GM18870 (cell line): ENCODE results near the gene IRF7.
A peak's percentile ranks its signal among the peaks of the same experiment; 100 is the strongest.

Source experiments
- ATAC-seq: cut with Tn5 transposase; IDR thresholded peaks from one replicate; pipeline ENCODE4 v1.9.1; 2021; ENCODE audit warnings: moderate library complexity; ENCODE audit not compliant: unreplicated experiment

The IRF7 gene

DNA sequence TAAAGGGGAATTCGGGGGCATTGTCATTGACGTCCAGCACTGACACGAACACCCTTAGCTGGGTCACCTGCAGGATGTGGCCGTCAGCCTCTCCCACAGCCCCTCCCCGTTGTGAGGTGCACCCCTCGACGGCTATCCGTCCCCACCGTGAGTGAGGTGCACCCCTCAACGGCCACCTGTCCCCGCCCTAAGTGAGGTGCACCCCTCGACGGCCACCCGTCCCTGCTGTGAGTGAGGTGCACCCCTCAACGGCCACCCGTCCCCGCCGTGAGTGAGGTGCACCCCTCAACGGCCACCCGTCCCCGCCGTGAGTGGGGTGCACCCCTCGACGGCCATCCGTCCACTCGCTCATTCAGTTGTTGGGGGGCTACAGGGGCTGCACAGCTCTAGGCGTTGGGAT is 6.1 kb upstream of the IRF7 start:
- ATAC-seq = no peak

DNA sequence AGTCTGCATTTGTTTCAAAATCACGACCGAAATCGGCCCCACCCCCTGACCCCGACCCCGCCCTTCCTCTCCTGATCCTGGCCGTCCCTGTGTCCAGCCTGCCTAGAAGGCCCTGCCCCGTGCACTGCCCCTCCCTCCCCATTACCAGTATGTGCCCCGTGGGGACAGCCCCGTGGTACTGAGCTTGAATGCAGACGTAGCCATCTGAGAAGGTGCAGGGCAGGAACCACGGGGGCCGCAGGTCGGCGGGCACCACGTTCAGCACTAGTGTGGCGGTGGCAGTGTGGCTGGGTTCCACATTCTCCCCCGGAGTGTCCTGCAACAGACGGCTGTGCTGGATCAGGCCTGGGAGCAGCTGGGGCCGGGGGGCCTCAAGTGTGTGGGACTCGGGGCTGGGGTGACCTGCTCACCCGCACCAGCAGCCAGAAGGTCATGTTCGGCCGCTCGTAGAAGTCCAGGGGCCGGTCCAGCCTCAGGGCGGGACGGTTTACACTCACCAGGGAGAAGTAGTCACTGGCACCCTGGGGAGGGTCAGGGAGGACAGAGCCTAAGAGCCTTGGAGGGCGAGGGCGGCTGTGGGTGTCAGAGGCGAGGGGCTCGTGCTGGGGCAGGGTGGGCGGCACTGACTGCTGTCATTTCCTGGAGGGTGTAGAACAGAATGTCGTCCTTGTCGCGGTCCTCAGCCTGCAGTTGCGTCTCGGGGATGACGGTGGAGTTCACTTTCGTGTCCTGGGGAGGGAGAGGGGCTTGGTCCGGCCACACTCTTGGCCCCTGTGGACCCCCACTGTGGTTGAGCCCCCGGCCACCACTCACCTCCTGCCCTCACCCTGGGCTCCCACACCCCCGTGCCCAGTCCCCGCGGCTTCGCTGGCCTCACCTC is 5.4 kb upstream of the IRF7 start:
- ATAC-seq = no peak

DNA sequence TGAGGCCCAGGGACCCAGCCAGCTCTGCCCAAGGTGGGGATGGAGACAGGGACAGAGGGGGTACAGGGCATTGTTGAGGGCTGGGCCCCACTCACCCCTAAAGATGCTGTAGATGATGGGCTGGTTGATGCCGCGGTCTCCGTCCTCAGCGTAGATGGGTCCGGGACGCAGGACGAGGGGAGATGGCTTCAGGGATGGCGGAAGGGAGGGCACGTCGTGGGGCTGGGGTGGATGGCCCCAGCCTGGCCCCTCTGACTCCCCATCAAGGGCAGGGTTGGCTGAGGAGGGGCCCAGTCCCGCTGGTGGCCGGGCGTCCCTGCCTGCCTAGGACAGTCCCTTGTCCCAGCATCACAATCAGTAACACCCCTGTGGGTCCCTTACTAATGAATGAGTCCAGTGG is 4.5 kb upstream of the IRF7 start:
- ATAC-seq = no peak

DNA sequence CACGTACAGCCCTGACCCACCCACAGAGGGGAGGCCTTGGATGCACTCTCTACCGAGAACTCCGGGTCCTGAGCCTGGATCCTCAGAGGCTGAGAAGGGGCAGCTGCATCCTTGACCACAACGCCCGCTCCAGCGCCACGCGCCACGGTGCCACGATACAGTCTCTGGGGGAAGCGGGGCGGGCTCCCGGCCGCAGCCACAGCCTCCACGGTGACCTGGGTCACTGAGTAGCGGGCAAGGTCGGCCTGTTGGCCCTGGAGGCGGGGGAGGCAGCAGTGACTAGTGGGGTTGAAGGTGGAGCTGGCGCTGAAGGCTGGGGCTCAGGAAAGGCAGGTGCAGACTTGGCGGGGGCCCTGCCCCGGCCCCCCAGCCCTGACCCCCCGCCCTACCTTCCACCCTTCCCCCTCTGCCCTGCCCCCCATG is 3.9 kb upstream of the IRF7 start:
- ATAC-seq = no peak

DNA sequence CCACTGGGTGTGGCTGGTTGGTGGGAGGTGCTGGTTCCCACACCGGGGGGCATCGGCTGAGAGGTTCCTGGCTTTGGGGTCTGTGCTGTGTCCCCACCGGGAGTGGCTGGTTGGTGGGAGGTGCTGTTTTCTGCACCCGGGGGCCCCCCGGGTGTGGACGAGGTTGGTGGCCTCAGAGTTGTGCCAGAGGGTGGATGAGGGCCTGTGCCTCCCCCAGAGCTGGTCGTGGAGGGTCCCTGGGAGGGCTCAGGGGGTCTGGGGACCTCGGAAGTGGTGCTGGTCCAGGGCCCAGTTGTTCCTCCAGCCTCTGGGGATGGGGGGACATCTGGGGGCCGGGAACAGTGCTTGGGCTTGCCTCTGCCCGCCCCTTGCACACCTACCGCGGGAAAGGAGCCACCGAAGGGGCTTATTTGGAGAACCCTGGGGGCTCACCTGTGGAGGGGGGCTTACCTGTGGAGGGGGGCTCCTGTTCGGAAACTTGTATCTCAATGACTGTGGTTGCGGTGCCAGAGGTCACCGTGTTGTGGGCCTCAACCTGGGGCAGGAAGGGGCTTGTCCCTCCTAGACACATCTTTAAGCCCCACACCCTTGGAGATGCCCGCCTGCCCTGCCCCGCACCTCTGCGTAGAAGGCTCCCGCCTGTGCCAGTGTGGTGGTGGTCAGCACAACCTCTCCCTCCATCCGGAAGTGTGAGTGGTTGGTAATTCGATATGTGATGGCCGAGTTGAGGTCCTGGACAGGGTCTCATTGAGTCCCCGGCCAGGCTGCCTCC is 3.3 kb upstream of the IRF7 start:
- no peak for ATAC-seq

DNA sequence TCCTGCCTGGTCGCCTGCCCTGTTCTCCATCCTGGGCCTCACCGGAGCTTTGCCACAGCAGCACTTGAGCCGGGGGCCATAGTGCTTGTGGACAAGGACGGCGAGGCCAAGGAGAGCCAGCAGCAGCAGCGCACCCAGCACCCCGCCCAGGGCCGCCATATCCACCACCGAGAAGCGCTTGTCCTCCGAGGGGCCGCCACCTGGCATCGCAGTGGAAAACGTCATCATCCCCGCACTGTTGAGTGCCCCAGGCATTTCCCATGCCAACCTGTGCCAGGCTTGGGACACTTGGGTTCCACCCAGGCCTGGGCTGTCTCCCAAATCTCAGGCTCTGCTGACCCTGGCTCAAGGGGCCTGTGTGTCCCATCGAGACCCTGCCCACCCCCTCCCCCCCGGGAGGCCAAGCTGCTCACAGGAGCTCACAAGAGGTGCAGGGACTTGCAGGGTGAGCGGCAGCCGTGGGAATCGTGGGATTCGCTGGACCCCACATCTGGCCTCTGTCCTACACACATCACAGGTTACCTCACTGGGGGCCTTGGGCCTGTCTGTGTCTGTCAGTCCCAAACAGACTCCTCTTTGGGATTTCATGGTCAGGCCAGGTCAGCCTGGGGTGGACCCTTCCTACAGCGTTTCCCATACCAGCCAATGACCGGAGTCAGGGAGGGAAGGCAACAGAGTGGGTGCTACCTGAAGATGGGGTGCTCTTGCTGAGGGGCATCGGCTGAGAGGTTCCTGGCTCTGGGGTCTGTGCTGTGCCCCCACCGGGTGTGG is 2.3 kb upstream of the IRF7 start:
- ATAC-seq = no peak

DNA sequence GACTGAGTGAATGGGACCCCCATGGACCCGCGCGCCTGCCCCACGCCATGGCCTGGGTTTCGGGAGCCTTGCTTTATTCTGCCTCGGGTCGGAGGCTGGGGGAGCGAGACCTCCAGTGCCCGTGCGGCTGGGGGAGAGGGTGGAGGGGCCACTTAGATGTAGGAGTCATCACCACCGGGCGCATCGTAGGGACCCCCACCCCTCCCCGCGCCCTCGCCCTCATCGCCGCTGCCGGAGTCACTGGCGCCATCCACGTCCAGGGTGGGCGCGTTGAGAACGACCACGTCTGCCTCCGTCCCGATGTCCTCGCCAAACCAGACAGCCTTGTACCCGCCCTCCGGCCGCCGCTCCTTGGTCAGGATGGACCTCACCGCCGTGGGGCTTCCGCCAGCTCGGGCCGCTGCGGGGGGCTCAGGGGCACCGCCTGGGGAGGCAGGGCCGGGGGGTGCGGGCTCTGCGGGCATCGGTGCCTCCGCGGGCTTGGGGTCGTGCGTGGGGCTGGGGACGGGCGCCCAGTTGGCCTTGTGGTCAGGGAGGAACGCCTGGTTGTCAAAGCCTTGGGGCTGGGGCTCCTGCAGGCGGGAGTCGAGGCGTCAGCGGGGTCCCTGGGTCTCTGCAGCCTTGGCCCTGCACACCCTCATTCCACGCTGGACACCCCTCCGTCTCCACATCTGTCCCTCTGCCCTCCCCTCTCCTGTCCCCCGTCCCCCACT is 1.6 kb upstream of the IRF7 start:
- no peak for ATAC-seq

DNA sequence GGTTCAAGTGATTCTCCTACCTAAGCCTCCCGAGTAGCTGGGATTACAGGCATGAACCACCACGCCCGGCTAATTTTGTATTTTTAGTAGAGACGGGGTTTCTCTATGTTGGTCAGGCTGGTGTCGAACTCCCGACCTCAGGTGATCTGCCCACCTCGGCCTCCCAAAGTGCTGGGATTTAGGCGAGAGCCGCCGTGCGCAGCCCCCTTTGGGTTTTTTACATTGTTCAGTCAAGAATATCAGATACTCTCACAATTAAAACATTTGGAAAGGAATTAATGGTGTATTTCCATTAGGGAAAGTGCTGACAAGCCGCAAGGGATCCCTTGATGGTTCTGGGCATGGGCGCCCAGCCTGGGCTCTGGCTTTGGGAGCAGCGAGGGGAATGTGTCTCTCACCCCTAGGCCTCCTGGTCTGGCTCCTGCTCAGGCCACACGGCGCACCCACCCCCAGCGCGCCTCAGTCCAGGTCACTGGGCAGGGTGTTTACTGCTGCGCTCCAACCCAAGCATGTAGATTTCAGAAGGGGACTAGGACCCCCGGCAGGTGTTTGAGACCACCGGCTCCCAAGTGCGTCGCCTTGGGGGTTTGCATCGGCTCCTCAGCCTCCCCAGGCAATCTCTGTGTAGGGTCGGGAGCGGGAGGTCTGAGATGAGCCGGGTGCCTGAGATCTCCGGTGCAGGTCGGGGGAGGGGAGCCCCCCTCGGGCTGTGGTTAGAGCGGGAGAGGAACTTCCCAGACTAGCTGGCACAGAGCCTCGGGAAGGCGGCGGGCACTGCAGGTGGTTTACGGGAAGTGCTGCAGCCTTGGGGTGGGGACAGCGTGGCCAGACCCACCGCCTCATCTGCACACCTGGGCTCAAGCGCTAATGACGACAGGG is 809 bp upstream of the IRF7 start:
- no peak for ATAC-seq

DNA sequence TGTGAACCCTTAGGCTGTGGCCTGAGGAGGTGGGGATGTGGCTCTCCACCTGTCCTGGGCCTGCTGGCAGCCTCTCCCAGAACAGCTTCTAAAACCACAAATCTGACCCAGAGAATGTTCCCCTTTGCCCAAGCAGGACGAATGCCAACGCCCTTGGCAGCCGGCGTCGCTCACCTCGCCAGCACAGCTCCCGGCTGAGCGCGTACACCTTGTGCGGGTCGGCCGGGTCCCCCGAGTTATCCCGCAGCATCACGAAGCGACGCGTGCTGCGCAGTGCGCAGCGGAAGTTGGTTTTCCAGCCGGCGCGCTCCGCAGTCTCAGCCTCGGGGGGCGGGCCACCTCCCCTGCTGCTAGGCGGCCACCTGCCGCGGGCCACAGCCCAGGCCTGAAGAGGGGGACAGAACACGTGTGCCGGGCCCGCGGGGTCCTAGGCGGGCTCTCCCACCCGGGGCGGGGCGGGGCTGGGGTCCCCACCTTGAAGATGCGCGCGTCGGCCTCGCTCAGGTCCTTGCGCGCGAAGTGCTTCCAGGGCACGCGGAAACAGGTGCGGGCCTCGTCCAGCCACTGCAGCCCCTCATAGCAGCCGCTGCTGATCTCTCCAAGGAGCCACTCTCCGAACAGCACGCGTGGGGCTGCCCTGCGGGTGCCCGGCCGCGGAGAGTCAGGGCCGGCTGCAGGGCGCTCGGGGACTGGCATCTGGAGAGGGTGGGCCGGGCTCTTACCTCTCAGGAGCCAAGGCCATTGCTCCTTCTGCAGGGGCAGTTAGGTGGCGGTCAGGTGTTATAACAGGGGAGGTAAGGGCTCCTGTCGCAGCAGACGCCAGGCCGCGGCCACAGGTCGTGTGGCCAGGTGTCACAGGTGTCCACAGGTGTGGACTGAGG is 887 bp downstream of the IRF7 start:
- peak; percentile 2 for ATAC-seq

DNA sequence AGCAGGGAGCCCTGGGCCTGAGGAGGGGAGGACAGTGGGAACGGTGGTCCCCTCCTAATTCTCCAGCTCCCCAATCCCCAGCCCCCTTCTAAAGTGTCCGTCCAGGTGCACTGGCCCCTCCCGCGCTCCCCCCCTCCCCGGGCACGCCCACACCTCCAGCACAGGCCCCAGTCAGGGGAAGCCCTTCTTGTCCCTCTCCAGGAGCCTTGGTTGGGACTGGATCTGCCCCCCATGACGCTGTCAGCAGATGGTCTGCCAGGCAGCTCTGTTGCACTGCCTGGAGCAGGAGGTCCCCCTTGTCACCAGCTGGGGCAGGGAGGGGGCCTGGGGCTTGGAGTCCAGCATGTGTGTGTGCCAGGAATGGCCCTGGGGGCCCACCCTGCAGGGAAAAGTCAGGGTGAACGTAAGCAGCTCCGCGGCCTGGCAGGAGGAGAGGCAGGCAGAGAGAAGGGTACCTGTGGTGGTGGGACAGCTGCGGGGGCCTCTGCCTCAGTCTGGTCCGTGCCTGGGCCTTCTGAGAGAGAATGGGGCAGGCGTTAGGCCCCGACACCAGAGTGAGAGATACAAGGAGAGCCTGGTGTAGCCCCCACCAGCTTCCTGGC is 1.6 kb downstream of the IRF7 start:
- no peak for ATAC-seq

DNA sequence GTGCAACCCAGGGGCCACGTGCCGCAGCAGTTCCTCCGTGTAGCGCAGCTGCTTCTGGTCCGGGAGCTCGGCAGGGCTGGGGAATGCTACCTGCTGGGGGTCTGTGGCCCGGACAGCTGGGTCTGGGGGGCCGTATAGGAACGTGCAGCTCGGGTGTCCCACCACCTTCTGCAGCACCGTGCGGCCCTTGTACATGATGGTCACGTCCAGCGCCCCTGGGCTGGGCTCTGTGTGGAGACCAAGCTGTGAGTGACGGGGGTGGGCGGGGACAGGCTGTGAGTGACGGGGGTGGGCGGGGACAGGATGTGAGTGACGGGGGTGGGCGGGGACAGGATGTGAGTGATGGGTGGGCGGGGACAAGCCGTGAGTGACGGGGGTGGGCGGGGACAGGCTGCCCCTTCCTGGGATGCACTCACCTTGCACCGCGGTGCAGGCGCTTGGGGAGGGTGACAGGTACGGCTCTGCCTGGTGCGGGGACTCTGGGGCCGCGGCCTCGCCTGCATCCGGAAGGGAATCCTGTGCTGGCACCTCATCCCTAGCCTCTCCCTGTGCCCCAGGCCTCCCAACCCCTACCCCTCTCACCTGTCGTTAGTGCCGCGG is 2.3 kb downstream of the IRF7 start:
- ATAC-seq = no peak

DNA sequence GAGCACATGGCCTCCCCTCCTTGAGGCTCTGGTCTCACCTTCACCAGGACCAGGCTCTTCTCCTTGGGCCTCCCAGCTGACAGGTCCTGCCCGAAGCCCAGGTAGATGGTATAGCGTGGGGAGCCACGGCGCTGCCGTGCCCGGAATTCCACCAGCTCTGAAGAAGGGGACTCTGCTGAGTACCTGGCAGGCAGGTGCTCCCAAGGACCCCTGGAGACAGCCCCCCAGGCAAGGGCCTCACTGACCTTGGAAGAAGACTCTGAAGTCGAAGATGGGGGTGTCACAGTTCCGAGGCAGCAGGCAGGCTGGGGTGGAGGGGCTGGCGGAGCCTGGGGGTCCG is 2.8 kb downstream of the IRF7 start:
- ATAC-seq = no peak

DNA sequence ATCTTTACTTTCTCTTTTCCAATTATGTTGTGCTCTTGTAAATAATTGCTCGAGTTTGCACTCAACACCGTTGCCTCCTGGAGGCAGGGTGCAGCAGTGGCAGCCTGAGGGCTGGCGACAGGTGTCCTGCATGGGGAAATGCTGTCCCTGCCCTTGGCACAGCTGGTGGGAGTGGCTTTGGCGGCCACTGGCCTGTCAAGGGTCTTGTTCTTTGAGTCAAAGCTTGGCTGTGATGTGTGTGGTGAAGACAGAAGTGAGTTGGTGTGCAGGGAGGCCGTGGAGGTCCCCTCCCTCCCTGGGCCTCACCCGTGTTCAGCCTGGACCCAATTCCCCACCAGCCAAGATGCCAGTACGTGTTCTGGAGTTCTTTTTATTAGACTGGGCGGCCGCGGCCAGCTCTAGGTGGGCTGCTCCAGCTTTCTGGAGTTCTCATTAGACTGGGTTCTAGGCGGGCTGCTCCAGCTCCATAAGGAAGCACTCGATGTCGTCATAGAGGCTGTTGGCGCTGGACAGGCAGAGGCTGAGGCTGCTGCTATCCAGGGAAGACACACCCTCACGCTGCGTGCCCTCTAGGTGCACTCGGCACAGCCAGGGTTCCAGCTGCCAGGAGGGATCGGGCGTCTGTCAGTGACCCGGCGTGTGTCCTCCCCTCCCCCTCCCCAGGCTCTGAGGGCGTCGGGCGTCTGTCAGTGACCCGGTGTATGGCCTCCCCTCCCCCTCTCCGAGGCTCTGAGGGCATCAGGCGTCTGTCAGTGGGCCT is 3.4 kb downstream of the IRF7 start:
- ATAC-seq = no peak

DNA sequence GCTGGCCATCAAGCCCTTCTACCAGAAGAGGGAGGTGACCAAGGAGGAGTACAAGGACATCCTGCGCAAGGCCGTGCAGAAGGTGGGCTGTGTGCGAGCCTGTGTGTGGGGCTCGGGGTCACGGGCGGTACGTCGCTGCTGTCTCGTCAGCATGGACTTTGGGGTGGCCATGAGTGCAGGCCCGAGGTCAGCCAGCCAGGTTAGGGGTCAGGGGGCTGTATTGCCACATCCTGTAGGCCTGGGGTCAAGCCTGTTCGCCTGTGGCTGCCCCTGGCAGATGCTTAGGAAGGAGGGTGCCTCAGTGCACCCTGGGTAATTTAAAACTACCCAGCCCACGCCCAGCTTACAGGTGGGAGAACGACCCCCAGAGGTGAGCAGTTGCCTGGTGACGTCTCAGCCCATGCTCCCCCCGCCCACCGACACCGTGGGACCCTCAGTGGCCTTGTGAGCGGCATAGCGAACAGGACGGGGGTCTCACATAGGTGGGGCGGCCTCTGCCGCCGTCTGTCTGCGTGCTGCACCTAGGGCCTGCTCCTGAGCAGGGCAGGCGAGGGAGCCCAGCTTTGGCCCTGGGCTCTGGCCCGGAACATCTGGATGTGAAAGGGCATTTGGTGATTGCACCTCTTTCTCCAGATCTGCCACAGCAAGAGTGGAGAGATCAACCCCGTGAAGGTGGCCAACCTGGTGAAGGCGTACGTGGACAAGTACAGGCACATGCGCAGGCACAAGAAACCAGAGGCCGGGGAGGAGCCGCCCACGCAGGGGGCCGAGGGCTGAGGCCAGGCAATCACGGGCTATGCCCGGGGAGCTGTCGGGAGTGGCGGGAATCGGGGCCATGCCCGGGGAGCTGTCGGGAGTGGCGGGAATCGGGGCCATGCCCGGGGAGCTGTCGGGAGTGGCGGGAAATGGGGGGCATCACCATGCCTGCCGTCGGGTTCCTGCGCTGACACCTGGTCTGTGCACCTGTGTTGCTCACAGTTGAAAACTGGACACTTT is 4.5 kb downstream of the IRF7 start:
- no peak for ATAC-seq

DNA sequence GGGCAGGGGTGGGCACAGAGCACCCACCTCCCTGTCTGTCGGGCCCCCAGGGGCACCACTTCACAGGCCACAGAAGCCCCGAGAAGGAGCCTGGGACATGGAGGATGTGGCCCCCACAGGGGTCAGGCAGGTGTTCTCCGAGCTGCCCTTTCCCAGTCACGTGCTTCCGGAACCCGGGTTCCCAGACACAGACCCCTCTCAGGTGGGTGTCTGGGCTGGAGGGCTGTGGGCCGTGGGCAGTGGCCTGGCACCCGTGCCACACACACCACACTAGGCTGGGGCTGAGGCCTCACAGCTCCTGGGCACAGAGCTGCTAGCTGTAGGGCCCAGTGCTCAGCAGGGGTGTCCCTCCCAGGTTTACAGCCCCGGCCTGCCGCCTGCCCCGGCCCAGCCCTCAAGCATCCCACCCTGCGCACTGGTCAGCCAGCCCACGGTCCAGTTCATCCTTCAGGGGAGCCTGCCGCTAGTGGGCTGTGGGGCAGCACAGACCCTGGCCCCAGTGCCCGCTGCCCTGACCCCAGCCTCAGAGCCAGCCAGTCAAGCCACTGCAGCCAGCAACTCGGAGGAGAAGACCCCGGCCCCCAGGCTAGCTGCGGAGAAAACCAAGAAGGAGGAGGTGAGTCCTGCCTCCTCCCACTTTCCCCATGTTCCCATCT is 5.5 kb downstream of the IRF7 start:
- ATAC-seq = no peak

DNA sequence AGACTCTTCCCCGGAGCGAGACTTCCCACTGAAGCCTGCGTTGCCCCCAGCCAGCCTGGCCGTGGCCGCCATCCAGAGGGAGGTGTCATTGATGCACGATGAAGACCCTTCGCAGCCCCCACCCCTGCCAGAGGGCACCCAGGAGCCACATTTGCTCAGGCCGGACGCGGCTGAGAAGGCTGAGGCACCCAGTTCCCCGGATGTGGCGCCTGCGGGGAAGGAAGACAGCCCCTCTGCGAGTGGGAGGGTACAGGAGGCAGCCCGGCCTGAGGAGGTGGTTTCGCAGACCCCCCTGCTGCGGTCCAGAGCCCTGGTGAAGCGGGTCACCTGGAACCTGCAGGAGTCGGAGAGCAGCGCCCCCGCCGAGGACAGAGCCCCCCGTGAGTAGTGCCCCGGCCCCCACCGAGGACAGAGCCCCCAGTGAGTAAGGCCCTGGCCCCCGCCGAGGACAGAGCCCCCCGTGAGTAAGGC is 6.4 kb downstream of the IRF7 start:
- ATAC-seq = no peak
